ENCODE data around the gene SNX10. TPM values are rescaled to one million over a fixed set of nuclear protein-coding genes. Genes with fewer than 3 reads are reported as not detected.

The SNX10 gene
- polyA plus RNA-seq, 1 donor (not counting 4 experiments of a cell fraction or from before 2014, with no cell fraction given) = 7.0 TPM

DNA sequence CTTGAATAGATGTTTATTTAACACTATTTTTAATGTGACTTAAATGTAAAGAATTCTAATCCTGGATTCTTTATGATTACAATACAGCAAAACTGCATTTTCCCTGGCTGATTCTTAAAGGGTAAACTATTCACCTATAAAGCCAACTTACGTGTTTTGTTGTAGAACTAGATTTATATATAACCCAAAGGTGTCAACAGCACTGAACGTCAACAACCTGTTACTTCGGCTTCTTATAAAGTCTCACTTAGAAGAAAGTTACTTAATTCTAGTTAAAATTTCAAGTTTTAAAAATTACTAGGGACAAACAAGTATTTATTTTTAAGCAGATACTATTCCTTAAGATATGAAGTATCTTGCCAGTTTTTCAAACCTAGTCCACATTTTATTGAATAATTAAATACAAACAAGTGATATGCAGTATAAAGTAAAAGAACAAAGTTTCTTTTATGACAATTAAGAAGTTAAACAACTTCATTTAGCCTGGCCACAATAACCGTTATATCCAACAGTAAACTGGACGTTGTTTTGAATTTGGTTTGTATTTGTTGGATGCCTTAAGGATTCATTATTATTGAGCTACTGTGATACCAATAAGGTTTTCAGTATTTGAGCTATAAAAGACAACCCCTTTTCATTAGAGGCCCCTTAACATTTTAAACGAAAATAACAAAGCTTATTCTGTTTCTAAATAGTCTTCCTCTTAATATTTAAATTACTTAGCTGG lies 83.1 kb downstream of the SNX10 start:
- dilution Hi-C loops (cut with MboI; ENCODE audit: extremely low pct_ligation_motif_present, low sequenced_read_pairs) = no loop called here
- no peaks in the 10 kb centered on the region for H3K36me3 ChIP-seq (ENCODE audit: control insufficient read depth in 2 of 2, extremely low read depth in 1 of 2, insufficient read depth in 2 of 2, low read length in 2 of 2)
- FAIRE-seq (no peak), DNase-seq (ENCODE audit: low read depth, low spot score) (no peak)
- H4K20me1 ChIP-seq (ENCODE audit: control insufficient read depth, extremely low read depth, insufficient read depth, low read length) = no peaks in the 10 kb centered on the region
- H2AFZ ChIP-seq (ENCODE audit: control insufficient read depth, low read length) = no peak overlapping the region
- no peak overlapping the region for H3K9ac ChIP-seq (ENCODE audit: control insufficient read depth, extremely low read depth, insufficient read depth, low read length)
- TF ChIP-seq, protein P1, sequence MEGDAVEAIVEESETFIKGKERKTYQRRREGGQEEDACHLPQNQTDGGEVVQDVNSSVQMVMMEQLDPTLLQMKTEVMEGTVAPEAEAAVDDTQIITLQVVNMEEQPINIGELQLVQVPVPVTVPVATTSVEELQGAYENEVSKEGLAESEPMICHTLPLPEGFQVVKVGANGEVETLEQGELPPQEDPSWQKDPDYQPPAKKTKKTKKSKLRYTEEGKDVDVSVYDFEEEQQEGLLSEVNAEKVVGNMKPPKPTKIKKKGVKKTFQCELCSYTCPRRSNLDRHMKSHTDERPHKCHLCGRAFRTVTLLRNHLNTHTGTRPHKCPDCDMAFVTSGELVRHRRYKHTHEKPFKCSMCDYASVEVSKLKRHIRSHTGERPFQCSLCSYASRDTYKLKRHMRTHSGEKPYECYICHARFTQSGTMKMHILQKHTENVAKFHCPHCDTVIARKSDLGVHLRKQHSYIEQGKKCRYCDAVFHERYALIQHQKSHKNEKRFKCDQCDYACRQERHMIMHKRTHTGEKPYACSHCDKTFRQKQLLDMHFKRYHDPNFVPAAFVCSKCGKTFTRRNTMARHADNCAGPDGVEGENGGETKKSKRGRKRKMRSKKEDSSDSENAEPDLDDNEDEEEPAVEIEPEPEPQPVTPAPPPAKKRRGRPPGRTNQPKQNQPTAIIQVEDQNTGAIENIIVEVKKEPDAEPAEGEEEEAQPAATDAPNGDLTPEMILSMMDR (optimal IDR thresholded peaks at IDR 0.05 in 1 of 3, IDR thresholded peaks at IDR 0.05 in 1 of 3, conservative IDR thresholded peaks at IDR 0.05 in 1 of 3; ENCODE audit: extremely low read depth in 1 of 3, insufficient read depth in 2 of 3, low read length in 3 of 3) = no peak
- no peak for TF ChIP-seq EZH2 (IDR thresholded peaks at IDR 0.05; ENCODE audit: low read length)
- H3K4me2 ChIP-seq (ENCODE audit: control insufficient read depth, extremely low read depth, insufficient read depth, low read depth, low read length) = no peak overlapping the region
- peaks cover 13% of the 10 kb centered on the region for H3K27me3 ChIP-seq (ENCODE audit: control insufficient read depth, extremely low read depth, insufficient read depth, low read length)
- no peaks in the 10 kb centered on the region for H3K9me1 ChIP-seq (ENCODE audit: control insufficient read depth, extremely low read depth, insufficient read depth, low read length)
- no peak overlapping the region for H3K27ac ChIP-seq (ENCODE audit: control insufficient read depth, insufficient read depth, low read length)
- H3K79me2 ChIP-seq (ENCODE audit: control insufficient read depth, insufficient read depth, low read length) = no peaks in the 10 kb centered on the region
- H3K4me3 ChIP-seq (ENCODE audit: control insufficient read depth in 2 of 3, extremely low read depth in 1 of 3, insufficient read depth in 2 of 3, low read depth in 1 of 3, low read length in 3 of 3) = no peak overlapping the region
- H3K4me1 ChIP-seq (ENCODE audit: control insufficient read depth, extremely low read depth, insufficient read depth, low read length) = peaks cover 4% of the 10 kb centered on the region
- no peaks in the 10 kb centered on the region for H3K9me3 ChIP-seq (ENCODE audit: control insufficient read depth, low read depth, low read length)

DNA sequence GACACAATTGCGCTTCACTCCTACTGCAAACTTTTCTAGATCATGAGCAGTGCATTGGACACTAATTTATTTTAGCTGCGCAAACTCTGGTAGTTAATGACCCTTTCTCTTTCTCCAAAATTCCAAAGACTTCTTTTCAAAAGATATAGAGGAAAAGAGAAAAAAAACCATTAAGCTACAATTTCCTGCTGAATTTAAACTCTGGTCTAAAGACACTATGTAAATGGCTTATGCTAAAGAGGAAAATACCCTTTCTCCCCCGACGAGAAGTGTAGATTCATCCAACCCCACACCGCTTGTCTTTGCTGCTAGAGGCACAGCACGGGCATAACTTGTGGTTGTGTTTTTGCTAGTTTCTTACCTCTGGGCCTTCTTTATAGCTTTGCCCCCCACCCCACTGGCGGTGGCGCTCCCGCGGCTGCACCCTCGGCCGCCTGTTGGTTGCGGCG lies 84.1 kb downstream of the SNX10 start:
- FAIRE-seq (peak; percentile 13), DNase-seq (ENCODE audit: low read depth, low spot score) (no peak)
- Histone ChIP-seq H3K4me1 (ENCODE audit: control insufficient read depth, extremely low read depth, insufficient read depth, low read length) (peaks cover 4% of the 10 kb centered on the region), H4K20me1 (ENCODE audit: control insufficient read depth, extremely low read depth, insufficient read depth, low read length) (no peaks in the 10 kb centered on the region), H3K27ac (ENCODE audit: control insufficient read depth, insufficient read depth, low read length) (no peak overlapping the region), H2AFZ (ENCODE audit: control insufficient read depth, low read length) (no peak overlapping the region), H3K4me3 (ENCODE audit: control insufficient read depth in 2 of 3, extremely low read depth in 1 of 3, insufficient read depth in 2 of 3, low read depth in 1 of 3, low read length in 3 of 3) (peak overlapping the region in 1 of 3 experiments; percentile 49), H3K9ac (ENCODE audit: control insufficient read depth, extremely low read depth, insufficient read depth, low read length) (no peak overlapping the region), H3K4me2 (ENCODE audit: control insufficient read depth, extremely low read depth, insufficient read depth, low read depth, low read length) (peak overlapping the region; percentile 82), H3K9me3 (ENCODE audit: control insufficient read depth, low read depth, low read length) (no peaks in the 10 kb centered on the region), H3K27me3 (ENCODE audit: control insufficient read depth, extremely low read depth, insufficient read depth, low read length) (peaks cover 13% of the 10 kb centered on the region), H3K36me3 (ENCODE audit: control insufficient read depth in 2 of 2, extremely low read depth in 1 of 2, insufficient read depth in 2 of 2, low read length in 2 of 2) (no peaks in the 10 kb centered on the region), H3K79me2 (ENCODE audit: control insufficient read depth, insufficient read depth, low read length) (no peaks in the 10 kb centered on the region), H3K9me1 (ENCODE audit: control insufficient read depth, extremely low read depth, insufficient read depth, low read length) (no peaks in the 10 kb centered on the region)
- dilution Hi-C loops (cut with MboI; ENCODE audit: extremely low pct_ligation_motif_present, low sequenced_read_pairs) = no loop called here
- peak; percentile 78 for TF ChIP-seq EZH2 (IDR thresholded peaks at IDR 0.05; ENCODE audit: low read length)
- TF ChIP-seq, protein P1 (optimal IDR thresholded peaks at IDR 0.05 in 1 of 3, IDR thresholded peaks at IDR 0.05 in 1 of 3, conservative IDR thresholded peaks at IDR 0.05 in 1 of 3; ENCODE audit: extremely low read depth in 1 of 3, insufficient read depth in 2 of 3, low read length in 3 of 3) = no peak

Data from keratinocyte (primary cell).